ENCODE data around the gene CHST9.

Gene CHST9

GRCh38 chr18:26874283-26874682 lies 310.8 kb downstream of the CHST9 start:
- in situ Hi-C loops (cut with MboI; ENCODE audit: low pct_unique_long_range_greater_than_20kb, low sequenced_read_pairs, unreplicated experiment), result no loop called here
- no peak for TF ChIP-seq CTCF (IDR thresholded peaks at IDR 0.05; ENCODE audit: extremely low read depth, insufficient read depth, missing control alignments)
- DNase-seq (ENCODE audit: low spot score), result no peak

GRCh38 chr18:26869640-26870039 lies 315.5 kb downstream of the CHST9 start:
- no peak for DNase-seq (ENCODE audit: low spot score)
- no peak for TF ChIP-seq CTCF (IDR thresholded peaks at IDR 0.05; ENCODE audit: extremely low read depth, insufficient read depth, missing control alignments)
- in situ Hi-C loops (cut with MboI; ENCODE audit: low pct_unique_long_range_greater_than_20kb, low sequenced_read_pairs, unreplicated experiment), result no loop called here

- DNase-seq (ENCODE audit: low spot score), result no peak
- in situ Hi-C loops (cut with MboI; ENCODE audit: low pct_unique_long_range_greater_than_20kb, low sequenced_read_pairs, unreplicated experiment), result no loop called here
- no peak for TF ChIP-seq CTCF (IDR thresholded peaks at IDR 0.05; ENCODE audit: extremely low read depth, insufficient read depth, missing control alignments)
Measured at GRCh38 chr18:26868968-26869586, 316.0 kb downstream of the CHST9 start.

- DNase-seq (ENCODE audit: low spot score), result no peak
- in situ Hi-C loops (cut with MboI; ENCODE audit: low pct_unique_long_range_greater_than_20kb, low sequenced_read_pairs, unreplicated experiment), result no loop called here
- no peak for TF ChIP-seq CTCF (IDR thresholded peaks at IDR 0.05; ENCODE audit: extremely low read depth, insufficient read depth, missing control alignments)
Measured at GRCh38 chr18:26867471-26867870, 317.6 kb downstream of the CHST9 start.

GRCh38 chr18:26865557-26865956 lies 319.6 kb downstream of the CHST9 start, which contains the start of gene AQP4:
Gene AQP4 (minus strand): TSS chr18:26865707. CDS start chr18:26865689, 18 bp downstream.
- DNase-seq (ENCODE audit: low spot score), result no peak
- in situ Hi-C loops (cut with MboI; ENCODE audit: low pct_unique_long_range_greater_than_20kb, low sequenced_read_pairs, unreplicated experiment), result no loop called here
- TF ChIP-seq CTCF (IDR thresholded peaks at IDR 0.05; ENCODE audit: extremely low read depth, insufficient read depth, missing control alignments), result no peak

- DNase-seq (ENCODE audit: low spot score), result no peak
- in situ Hi-C loops (cut with MboI; ENCODE audit: low pct_unique_long_range_greater_than_20kb, low sequenced_read_pairs, unreplicated experiment), result no loop called here
- TF ChIP-seq CTCF (IDR thresholded peaks at IDR 0.05; ENCODE audit: extremely low read depth, insufficient read depth, missing control alignments), result no peak
Measured at GRCh38 chr18:26864658-26865057, 320.4 kb downstream of the CHST9 start.

Data from GM13977 (cell line).